Inflammatory macrophage treated with lipopolysaccharide for 4 hours (primary cell): ENCODE measurements around the gene MB.
"Not testable (repeated sequence)": the region's sequence is repeated elsewhere in the genome, so short reads cannot be mapped to it uniquely, and the experiment has no call there.

Experiments
- DNase-seq: peaks from one replicate; pipeline ENCODE4 v3.0.0-alpha.2; 2020

Gene MB

GRCh38 chr22:35634943-35635540 lies 17.9 kb upstream of the MB start:
- DNase-seq: no peak

- peak; percentile 35 for DNase-seq
These were observed 16.9 kb upstream of the MB start for GRCh38 chr22:35634015-35634414.

- no peak for DNase-seq
These were observed 16.4 kb upstream of the MB start for GRCh38 chr22:35633520-35633919.

- no peak for DNase-seq
These were observed 15.8 kb upstream of the MB start for GRCh38 chr22:35632935-35633334.

GRCh38 chr22:35631597-35631996 lies 14.5 kb upstream of the MB start:
- peak; percentile 51 for DNase-seq

GRCh38 chr22:35630891-35631290 lies 13.8 kb upstream of the MB start:
- DNase-seq: no peak

- DNase-seq: no peak
These were observed 13.3 kb upstream of the MB start for GRCh38 chr22:35630387-35630793.

- peak; percentile 63 for DNase-seq
These were observed 12.5 kb upstream of the MB start for GRCh38 chr22:35629406-35630216.

GRCh38 chr22:35628732-35629131 lies 11.6 kb upstream of the MB start:
- no peak for DNase-seq

GRCh38 chr22:35627267-35628041 lies 10.3 kb upstream of the MB start:
- DNase-seq: peak; percentile 89

- no peak for DNase-seq
These were observed 8.8 kb upstream of the MB start for GRCh38 chr22:35625763-35626432.

- no peak for DNase-seq
These were observed 7.4 kb upstream of the MB start for GRCh38 chr22:35624547-35624946.

- not testable (repeated sequence) for DNase-seq
These were observed 6.8 kb upstream of the MB start for GRCh38 chr22:35623885-35624284.

- DNase-seq: no peak
These were observed 5.2 kb upstream of the MB start for GRCh38 chr22:35622191-35622913.

GRCh38 chr22:35621451-35621850 lies 4.3 kb upstream of the MB start:
- DNase-seq: no peak

GRCh38 chr22:35620624-35621251 lies 3.6 kb upstream of the MB start:
- no peak for DNase-seq

GRCh38 chr22:35619336-35620094 lies 2.4 kb upstream of the MB start:
- no peak for DNase-seq

- no peak for DNase-seq
These were observed 1.5 kb upstream of the MB start for GRCh38 chr22:35618427-35619223.

- no peak for DNase-seq
These were observed 1.1 kb downstream of the MB start for GRCh38 chr22:35616043-35616442.

GRCh38 chr22:35615156-35615555 lies 2.0 kb downstream of the MB start:
- no peak for DNase-seq
